PC-9 (cell line): ENCODE results near the gene CRTC1. TPM values are rescaled to one million over a fixed set of nuclear protein-coding genes. Genes with fewer than 3 reads are reported as not detected.
"Not testable (repeated sequence)": the region's sequence is repeated elsewhere in the genome, so short reads cannot be mapped to it uniquely, and the experiment has no call there.

Experiments
- BruUV-seq: library from RNA; stranded (reverse); fragments of 400-500 nt; replicated peaks from 2 replicates; lab custom pipeline; 2021; lab: Mats Ljungman, UMichigan
- CTCF ChIA-PET: fragments of 300-600 bp; sonication (Branson Sonifier 250); formaldehyde crosslinking; loops from one replicate; lab custom pipeline; 2022; ENCODE audit warnings: antibody characterized with exemption; lab: Charles Lee
- POLR2A ChIA-PET: fragments of 300-600 bp; sonication (Branson Sonifier 250); formaldehyde crosslinking; loops from one replicate; lab custom pipeline; 2022; ENCODE audit warnings: antibody characterized with exemption; ENCODE audit not compliant: unreplicated experiment; lab: Charles Lee
- DNase-seq, 2 experiments: peaks; one replicate each; pipeline versions ENCODE4 v3.0.0 to v3.0.0-alpha.2; 2015 to 2022; ENCODE audit warnings: mixed read lengths in 1 of 2
- H2AFZ ChIP-seq: fragments of 200-600 bp; sonication (generic); 2 replicates; pipeline ENCODE4 v1.8.1; 2017; ENCODE audit warnings: antibody characterized with exemption
- H3F3A ChIP-seq: fragments of 200-600 bp; sonication (generic); 2 replicates; pipeline ENCODE4 v1.8.1; 2017; ENCODE audit warnings: antibody characterized with exemption, mild to moderate bottlenecking, low read depth; ENCODE audit not compliant: insufficient read depth
- H3K27ac ChIP-seq: fragments of 200-600 bp; sonication (generic); 2 replicates; pipeline ENCODE4 v1.6.1; 2016; ENCODE audit warnings: mixed run types
- H3K27me3 ChIP-seq: fragments of 200-600 bp; sonication (generic); 2 replicates; pipeline ENCODE4 v1.6.1; 2016; ENCODE audit warnings: low read depth, mixed run types; ENCODE audit not compliant: insufficient read depth
- H3K36me3 ChIP-seq: fragments of 200-600 bp; sonication (generic); 2 replicates; pipeline ENCODE4 v1.6.1; 2016; ENCODE audit warnings: low read depth, mixed run types
- H3K4me1 ChIP-seq: fragments of 200-600 bp; sonication (generic); replicated peaks from 2 replicates; pipeline ENCODE4 v1.6.1; 2016; ENCODE audit warnings: mixed run types; ENCODE audit not compliant: insufficient read depth
- H3K4me2 ChIP-seq: fragments of 200-600 bp; sonication (generic); 2 replicates; pipeline ENCODE4 v1.6.1; 2017; ENCODE audit warnings: mixed run types
- H3K4me3 ChIP-seq: fragments of 200-600 bp; sonication (generic); 2 replicates; pipeline ENCODE4 v1.6.1; 2016; ENCODE audit warnings: mixed run types
- H3K79me2 ChIP-seq: fragments of 200-600 bp; sonication (generic); 2 replicates; pipeline ENCODE4 v1.6.1; 2017; ENCODE audit warnings: low read depth, mixed run types
- H3K9me2 ChIP-seq: fragments of 200-600 bp; sonication (generic); 2 replicates; pipeline ENCODE4 v1.8.1; 2017; ENCODE audit warnings: mild to moderate bottlenecking; ENCODE audit not compliant: insufficient read depth
- H3K9me3 ChIP-seq: fragments of 200-600 bp; sonication (generic); 2 replicates; pipeline ENCODE4 v1.8.1; 2016; ENCODE audit warnings: low read depth; ENCODE audit not compliant: insufficient read depth
- H4K20me1 ChIP-seq: fragments of 200-600 bp; sonication (generic); 2 replicates; pipeline ENCODE4 v1.8.1; 2017; ENCODE audit not compliant: insufficient read depth
- EZH2 ChIP-seq: fragments of 200-600 bp; sonication (generic); IDR thresholded peaks from 2 replicates; pipeline ENCODE4 v1.8.0; 2017; ENCODE audit warnings: antibody characterized with exemption, low read depth
- intact Hi-C: fragments of 100-400 bp; cut with micrococcal nuclease; formaldehyde crosslinking; loops from one replicate; pipeline ENCODE4 v1.10.0; 2022; ENCODE audit not compliant: unreplicated experiment
- total RNA-seq: library from RNA; stranded (reverse); gene quantifications from 2 replicates; pipeline ENCODE4 v1.2.3, GENCODE V29; 2021
- TF ChIP-seq, protein P1 (sequence below): fragments of 200-600 bp; sonication (generic); conservative IDR thresholded peaks from 2 replicates; pipeline ENCODE4 v1.6.1; 2017; ENCODE audit warnings: mixed run types, antibody characterized with exemption, mild to moderate bottlenecking, moderate library complexity

CRTC1 gene
- total RNA-seq, 1 experiment from 2014 or later, result 16.6 TPM

DNA sequence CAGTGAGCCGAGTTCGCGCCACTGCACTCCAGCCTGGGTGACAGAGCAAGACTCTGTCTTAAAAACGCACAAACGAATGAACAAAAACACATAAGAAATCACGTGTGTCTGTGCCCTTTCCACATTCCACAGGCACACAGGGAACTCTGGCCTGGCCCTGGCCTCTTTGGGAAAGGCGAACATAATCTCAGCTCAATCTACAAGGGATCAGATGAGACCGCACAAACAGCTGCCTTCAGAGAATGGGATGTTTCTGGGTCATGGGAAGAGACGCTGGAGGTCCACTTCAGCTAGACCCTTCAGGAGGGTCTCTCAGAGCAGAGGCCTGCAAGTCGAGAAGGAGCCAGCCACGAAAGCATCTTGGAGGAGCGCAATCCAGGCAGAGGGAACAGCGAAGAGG, 6.3 kb upstream of the CRTC1 start:
- Histone ChIP-seq H3K9me3 (no peaks in the 10 kb centered on the region), H3K27me3 (no peaks in the 10 kb centered on the region), H4K20me1 (no peaks in the 10 kb centered on the region), H2AFZ (no peak overlapping the region), H3K4me2 (peak overlapping the region; percentile 12), H3K4me1 (peaks cover 25% of the 10 kb centered on the region), H3K4me3 (no peak overlapping the region), H3K36me3 (no peaks in the 10 kb centered on the region), H3K9me2 (no peaks in the 10 kb centered on the region), H3K79me2 (no peaks in the 10 kb centered on the region), H3F3A (peaks cover 29% of the 10 kb centered on the region), H3K27ac (0 out of 2 replicates have a peak overlapping the region, but pooled peaks have one; percentile 16)
- DNase-seq, result peak in 1 of 2 experiments; percentile 23
- TF ChIP-seq, protein P1, sequence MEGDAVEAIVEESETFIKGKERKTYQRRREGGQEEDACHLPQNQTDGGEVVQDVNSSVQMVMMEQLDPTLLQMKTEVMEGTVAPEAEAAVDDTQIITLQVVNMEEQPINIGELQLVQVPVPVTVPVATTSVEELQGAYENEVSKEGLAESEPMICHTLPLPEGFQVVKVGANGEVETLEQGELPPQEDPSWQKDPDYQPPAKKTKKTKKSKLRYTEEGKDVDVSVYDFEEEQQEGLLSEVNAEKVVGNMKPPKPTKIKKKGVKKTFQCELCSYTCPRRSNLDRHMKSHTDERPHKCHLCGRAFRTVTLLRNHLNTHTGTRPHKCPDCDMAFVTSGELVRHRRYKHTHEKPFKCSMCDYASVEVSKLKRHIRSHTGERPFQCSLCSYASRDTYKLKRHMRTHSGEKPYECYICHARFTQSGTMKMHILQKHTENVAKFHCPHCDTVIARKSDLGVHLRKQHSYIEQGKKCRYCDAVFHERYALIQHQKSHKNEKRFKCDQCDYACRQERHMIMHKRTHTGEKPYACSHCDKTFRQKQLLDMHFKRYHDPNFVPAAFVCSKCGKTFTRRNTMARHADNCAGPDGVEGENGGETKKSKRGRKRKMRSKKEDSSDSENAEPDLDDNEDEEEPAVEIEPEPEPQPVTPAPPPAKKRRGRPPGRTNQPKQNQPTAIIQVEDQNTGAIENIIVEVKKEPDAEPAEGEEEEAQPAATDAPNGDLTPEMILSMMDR, result no peak
- TF ChIP-seq EZH2, result no peak
- ChIA-PET CTCF (interaction anchor here (0.7 kb wide), 1 partner anchor 160 kb away, joined by 3 read pairs; no protein-coding TSS in a partner anchor), POLR2A (interaction anchor here (0.6 to 0.7 kb wide), 2 partner anchors 181 to 218 kb away, joined by 4 to 5 read pairs; no protein-coding TSS in a partner anchor)
- intact Hi-C loops, result loop anchor here (5.0 to 10.0 kb wide), 2 partner anchors 155 to 212 kb away; partner anchors contain the start of gene UPF1
- no TSS peak for BruUV-seq

DNA sequence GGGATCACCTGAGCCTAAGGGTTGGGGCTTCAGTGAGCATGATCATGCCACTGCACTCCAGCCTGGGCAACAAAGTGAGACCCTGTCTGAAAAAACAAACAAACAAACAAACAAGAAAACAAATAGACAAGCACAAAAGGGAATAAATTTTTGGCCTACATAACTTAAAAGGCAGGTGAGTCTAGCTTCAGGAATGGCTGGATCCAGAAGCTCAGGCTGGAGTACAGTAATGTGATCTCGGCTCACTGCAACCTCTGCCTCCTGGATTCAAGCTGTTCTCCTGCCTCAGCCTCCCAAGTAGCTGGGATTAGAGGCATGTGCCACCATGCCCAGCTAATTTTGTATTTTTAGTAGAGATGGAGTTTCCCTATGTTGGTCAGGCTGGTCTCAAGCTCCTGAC, 3.3 kb upstream of the CRTC1 start:
- not testable (repeated sequence) for BruUV-seq

DNA sequence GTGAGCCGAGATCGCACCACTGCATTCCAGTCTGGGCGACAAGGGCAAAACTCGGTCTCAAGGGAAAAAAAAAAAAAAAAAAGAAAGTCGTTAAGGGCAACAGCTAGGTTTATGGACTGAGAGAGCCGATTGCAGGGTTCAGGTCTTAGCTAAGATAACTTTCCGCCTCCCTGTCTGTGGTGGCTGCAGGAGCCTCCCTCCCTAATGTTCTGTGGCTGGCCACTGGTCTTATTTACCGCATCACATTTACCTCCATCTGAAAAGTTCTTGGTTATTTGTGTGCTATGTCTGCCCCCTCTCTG, 722 bp upstream of the CRTC1 start:
- Histone ChIP-seq H3K4me2 (peak overlapping the region; percentile 80), H3K4me1 (peaks cover 34% of the 10 kb centered on the region), H3K27me3 (no peaks in the 10 kb centered on the region), H4K20me1 (peaks cover 28% of the 10 kb centered on the region), H3K4me3 (peak overlapping the region; percentile 80), H3K9me3 (no peaks in the 10 kb centered on the region), H3K79me2 (peaks cover 39% of the 10 kb centered on the region), H3F3A (peaks cover 28% of the 10 kb centered on the region; the same call in 1 of the 2 replicates), H3K27ac (no peak overlapping the region), H3K9me2 (no peaks in the 10 kb centered on the region), H2AFZ (peak overlapping the region; percentile 86), H3K36me3 (no peaks in the 10 kb centered on the region)
- ChIA-PET POLR2A (interaction anchor here (0.5 to 0.6 kb wide), 2 partner anchors 8 to 112 kb away, joined by 3 read pairs; no protein-coding TSS in a partner anchor), CTCF (no interaction called here)
- no peak for DNase-seq
- intact Hi-C loops, result no loop called here
- no peak for TF ChIP-seq EZH2
- TF ChIP-seq, protein P1, result no peak
- BruUV-seq, result TSS peak; percentile 78

More for the DNA sequence above, 3.3 kb upstream of the CRTC1 start:
- H4K20me1 ChIP-seq, H3K9me3 ChIP-seq, CTCF ChIA-PET, H3K27me3 ChIP-seq, DNase-seq, H3K4me3 ChIP-seq, H3K36me3 ChIP-seq, H2AFZ ChIP-seq, H3K9me2 ChIP-seq, H3K4me2 ChIP-seq, intact Hi-C loops, H3K27ac ChIP-seq, POLR2A ChIA-PET: not testable (repeated sequence)
- Histone ChIP-seq H3K79me2 (peaks cover 13% of the 10 kb centered on the region), H3F3A (peaks cover 32% of the 10 kb centered on the region), H3K4me1 (peaks cover 46% of the 10 kb centered on the region)
